ENCODE measurements around the gene ENO2.
"Not testable (repeated sequence)": the region's sequence is repeated elsewhere in the genome, so short reads cannot be mapped to it uniquely, and the experiment has no call there.

- TF ChIP-seq POLR2A, POLR2AphosphoS5 (IDR thresholded peaks at IDR 0.05): not testable (repeated sequence)
These were observed 24.4 kb upstream of the ENO2 start for GRCh38 chr12:6889775-6890573.

Measured in upper lobe of left lung (tissue), 4 donors.